Effector memory CD8-positive, alpha-beta T cell (primary cell): Measurements from ENCODE around the gene LACTBL1.
A peak's percentile ranks its signal among the peaks of the same experiment; 100 is the strongest.
"Not testable (repeated sequence)": the region's sequence is repeated elsewhere in the genome, so short reads cannot be mapped to it uniquely, and the experiment has no call there.

ENCODE experiments used
- ATAC-seq: fragments of 150-1000 bp; cut with Tn5 transposase; replicated peaks from 2 replicates; pipeline ENCODE4 v1.10.0; 2021; ENCODE audit warnings: mild to moderate bottlenecking, moderate library complexity
- DNase-seq, 3 experiments: peaks; one replicate each; pipeline ENCODE4 v3.0.0; 2021
- H3K27ac Mint-ChIP-seq, 2 donors: one replicate each; pipeline ENCODE4 v1.8.0; 2022; ENCODE audit warnings: mild to moderate bottlenecking in 2 of 2, mixed read lengths in 2 of 2, moderate library complexity in 2 of 2
- H3K27me3 Mint-ChIP-seq, 2 donors: one replicate each; pipeline ENCODE4 v1.8.0; 2022; ENCODE audit warnings: mixed read lengths in 2 of 2
- H3K36me3 Mint-ChIP-seq: one replicate; pipeline ENCODE4 v1.8.0; 2022; ENCODE audit warnings: mild to moderate bottlenecking, moderate library complexity, mixed read lengths; ENCODE audit not compliant: insufficient read depth
- H3K4me1 Mint-ChIP-seq, 2 donors: one replicate each; pipeline ENCODE4 v1.8.0; 2022; ENCODE audit warnings: low read depth in 2 of 2, mixed read lengths in 2 of 2
- H3K4me3 Mint-ChIP-seq, 2 donors: one replicate each; pipeline ENCODE4 v1.8.0; 2022; ENCODE audit warnings: mild to moderate bottlenecking in 2 of 2, mixed read lengths in 2 of 2, moderate library complexity in 2 of 2
- H3K9me3 Mint-ChIP-seq, 2 donors: one replicate each; pipeline ENCODE4 v1.8.0; 2022; ENCODE audit warnings: mixed read lengths in 2 of 2
- total RNA-seq, 9 experiments: gene quantifications; one replicate each; lab custom pipeline; 2026; lab: John Stamatoyannopoulos, UW

The LACTBL1 gene, protein sequence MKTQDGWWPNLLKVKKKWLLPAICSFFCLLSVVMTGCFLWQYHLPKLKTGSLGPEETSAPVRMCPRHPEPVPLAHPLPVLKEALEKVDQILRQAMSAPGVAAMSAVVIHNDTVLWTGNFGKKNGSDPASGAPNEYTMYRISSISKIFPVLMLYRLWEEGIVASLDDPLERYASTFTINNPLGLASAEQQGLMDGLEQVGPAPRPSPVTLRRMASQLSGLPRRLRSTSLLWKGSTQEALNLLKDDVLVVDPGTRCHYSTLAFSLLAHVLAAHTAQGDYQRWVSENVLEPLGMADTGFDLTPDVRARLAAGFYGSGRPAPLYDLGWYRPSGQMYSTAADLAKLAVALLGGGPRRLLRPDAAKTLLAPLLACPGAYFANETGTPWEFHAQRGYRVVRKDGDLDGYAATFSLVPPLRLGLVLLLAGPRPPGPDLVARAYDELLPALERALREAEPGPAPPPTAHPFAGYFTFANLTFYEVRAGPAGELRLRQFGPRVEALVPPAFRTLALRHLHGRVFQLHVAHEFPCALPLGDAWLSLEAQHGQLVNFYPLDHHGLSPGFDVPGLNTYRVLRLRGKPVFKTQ
- 0 to 0.07 (median 0) reads per million in 9 experiments for total RNA-seq

DNA sequence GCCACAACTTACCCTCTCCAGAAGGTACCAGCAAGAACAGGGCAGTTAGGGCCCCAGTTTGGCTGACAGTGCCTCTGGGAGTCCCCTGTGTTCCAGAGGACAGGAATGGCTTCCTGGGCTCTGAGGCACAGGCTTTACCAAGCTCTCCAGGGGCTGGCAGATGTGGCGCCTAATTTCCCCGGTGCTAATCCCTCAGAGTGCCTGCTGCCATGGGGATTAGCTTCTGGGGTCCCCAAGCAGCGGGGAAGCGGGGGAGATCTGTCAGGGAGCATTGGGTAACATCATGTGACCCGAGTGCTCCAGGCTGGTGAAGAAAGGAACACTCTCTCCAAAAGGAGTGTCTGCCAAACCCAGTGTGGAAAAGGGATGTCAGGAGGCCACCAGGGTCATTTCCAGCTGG lies at the start of gene LACTBL1:
Gene LACTBL1, minus strand, starts transcription at position 107 of the 400 bp plus-strand sequence. CDS start 550 bp downstream, outside the sequence.
- H3K27ac Mint-ChIP-seq, result no peak within 1 kb of the TSS
- peaks cover 72 to 87% of the 10 kb centered on the region in 2 donors for H3K27me3 Mint-ChIP-seq
- ATAC-seq (no peak), DNase-seq (no peak)
- peaks cover 0 to 3% of the 10 kb centered on the region in 2 donors for H3K4me1 Mint-ChIP-seq
- H3K36me3 Mint-ChIP-seq, result no peaks in the 10 kb centered on the region
- no peaks in the 10 kb centered on the region for H3K9me3 Mint-ChIP-seq
- no peak within 1 kb of the TSS for H3K4me3 Mint-ChIP-seq

DNA sequence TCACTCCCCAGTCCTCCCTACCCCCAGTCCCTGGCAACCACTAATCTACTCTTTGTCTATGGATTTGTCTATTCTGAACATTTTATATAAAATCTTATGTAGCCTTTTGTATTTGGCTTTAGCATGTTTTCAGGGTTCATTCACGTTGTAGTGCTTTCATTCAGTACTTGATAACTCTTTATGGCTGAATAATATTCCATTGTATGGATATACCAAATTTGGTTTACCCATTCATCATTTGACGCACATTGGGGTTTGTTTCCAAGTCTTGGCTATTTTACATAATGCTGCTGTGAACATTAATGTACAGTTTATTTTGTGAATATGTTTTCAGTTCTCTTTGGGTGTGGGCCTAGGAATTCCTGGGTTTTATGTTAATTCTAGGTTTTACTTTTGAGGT lies 49.2 kb upstream of the LACTBL1 start:
- DNase-seq (no peak), ATAC-seq (no peak)
- H3K4me1 Mint-ChIP-seq, result peaks cover 40 to 67% of the 10 kb centered on the region in 2 donors
- H3K4me3 Mint-ChIP-seq, result no peak overlapping the region
- no peaks in the 10 kb centered on the region for H3K27me3 Mint-ChIP-seq
- no peak overlapping the region for H3K27ac Mint-ChIP-seq
- H3K36me3 Mint-ChIP-seq, result peaks cover 9% of the 10 kb centered on the region
- no peaks in the 10 kb centered on the region for H3K9me3 Mint-ChIP-seq

DNA sequence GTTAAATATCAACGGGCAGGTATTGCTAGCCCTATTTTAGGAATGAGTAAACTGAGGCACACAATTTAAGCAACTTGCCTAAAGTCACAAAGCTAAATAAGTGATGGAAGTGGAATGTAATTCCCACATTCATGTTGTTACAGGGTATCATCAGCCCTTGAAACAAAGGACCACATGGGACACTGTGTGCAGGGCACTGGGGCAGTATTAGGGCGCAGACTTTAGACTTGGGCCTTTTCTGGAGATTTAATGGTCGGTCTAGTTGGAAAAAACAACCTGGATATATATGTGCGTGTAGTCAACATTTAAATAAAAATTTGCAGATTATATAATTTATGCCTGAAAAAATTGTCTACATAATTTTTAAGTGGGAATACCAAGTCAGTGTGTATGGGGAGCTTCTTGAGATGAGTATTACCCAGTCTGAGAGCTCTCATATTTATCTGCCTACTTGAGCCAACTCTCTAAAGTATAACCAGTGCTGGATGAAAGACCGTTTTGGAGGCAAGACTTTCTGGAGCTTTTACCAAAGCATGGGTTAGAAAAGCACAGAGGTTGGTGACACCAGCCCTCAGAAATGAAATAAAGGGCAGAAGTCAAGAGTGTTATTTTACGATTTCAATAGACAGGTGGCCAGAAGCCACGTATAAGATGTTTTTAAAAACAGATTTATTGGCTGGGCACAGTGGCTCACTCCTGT lies 48.2 kb upstream of the LACTBL1 start:
- peaks cover 34 to 60% of the 10 kb centered on the region in 2 donors for H3K4me1 Mint-ChIP-seq
- H3K36me3 Mint-ChIP-seq, result peaks cover 9% of the 10 kb centered on the region
- peak overlapping the region; percentile 91 to 93 for H3K4me3 Mint-ChIP-seq
- no peak for ATAC-seq
- no peak for DNase-seq
- no peaks in the 10 kb centered on the region for H3K27me3 Mint-ChIP-seq
- H3K27ac Mint-ChIP-seq, result peak overlapping the region in 1 of 2 donors; percentile 88
- H3K9me3 Mint-ChIP-seq, result no peaks in the 10 kb centered on the region

DNA sequence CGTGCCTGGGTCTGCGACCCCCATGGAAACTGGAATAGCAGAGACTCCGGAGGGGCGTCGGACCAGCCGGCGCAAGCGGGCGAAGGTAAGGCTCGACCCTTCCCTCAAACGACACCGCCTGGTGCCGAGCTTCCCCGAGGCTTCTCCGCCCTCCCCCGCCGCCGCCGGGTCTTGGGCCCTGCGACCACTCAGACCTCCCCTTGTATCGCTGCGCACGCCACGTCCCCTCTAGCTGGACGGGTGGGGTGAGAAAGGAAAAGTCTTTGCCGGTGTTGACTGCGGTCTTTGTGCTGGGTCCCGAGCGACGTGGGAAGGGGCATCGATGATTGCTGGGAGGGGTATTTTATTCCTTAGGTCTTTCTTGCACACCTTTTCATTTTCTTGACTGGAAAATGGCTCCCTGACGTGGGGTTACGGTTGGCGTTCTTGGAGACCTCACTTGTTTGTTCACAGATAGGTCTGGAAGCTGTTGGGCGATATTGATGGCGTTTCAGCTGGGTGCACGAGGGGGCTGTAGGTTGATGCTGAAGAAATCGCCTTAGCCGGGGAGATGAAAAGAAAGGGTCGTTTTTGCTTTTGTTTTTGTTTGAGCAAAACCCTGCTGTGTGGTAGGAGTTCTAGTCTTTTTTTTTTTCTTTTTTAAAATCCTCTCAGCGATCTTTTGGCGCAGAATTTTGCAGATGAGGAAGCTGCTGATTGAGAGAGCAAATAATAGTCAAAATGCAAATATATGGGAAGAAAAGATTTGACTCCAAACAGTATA lies 47.4 kb upstream of the LACTBL1 start:
- H3K27ac Mint-ChIP-seq, result peak overlapping the region; percentile 88 to 94
- H3K9me3 Mint-ChIP-seq, result no peaks in the 10 kb centered on the region
- H3K4me1 Mint-ChIP-seq, result peaks cover 34 to 58% of the 10 kb centered on the region in 2 donors
- DNase-seq (peak in 2 of 3 experiments; percentile 3 to 5), ATAC-seq (peak; percentile 2)
- no peaks in the 10 kb centered on the region for H3K27me3 Mint-ChIP-seq
- peak overlapping the region; percentile 91 to 93 for H3K4me3 Mint-ChIP-seq
- H3K36me3 Mint-ChIP-seq, result peaks cover 9% of the 10 kb centered on the region

DNA sequence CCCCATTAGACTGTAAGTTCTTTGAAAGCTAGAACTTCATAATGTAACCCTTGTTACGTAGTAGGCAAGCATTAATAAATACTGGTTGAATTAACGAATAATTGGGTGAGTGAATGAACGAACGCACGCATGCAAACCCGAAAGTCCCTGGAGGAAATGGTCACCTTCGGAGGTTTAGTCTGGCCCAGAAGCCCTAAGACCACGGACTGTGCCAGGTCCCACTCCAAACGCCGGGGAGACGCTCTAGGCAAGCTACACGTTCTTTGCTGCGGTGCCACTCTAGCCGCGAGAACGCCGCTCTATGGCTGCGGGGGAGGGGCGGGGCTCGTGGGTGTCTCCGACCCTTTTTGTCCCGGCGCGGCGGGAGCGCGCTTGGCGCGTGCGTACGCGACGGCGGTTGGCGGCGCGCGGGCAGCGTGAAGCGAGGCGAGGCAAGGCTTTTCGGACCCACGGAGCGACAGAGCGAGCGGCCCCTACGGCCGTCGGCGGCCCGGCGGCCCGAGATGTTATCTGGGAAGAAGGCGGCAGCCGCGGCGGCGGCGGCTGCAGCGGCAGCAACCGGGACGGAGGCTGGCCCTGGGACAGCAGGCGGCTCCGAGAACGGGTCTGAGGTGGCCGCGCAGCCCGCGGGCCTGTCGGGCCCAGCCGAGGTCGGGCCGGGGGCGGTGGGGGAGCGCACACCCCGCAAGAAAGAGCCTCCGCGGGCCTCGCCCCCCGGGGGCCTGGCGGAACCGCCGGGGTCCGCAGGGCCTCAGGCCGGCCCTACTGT lies 46.6 kb upstream of the LACTBL1 start, which contains the start of gene KDM1A:
Gene KDM1A, plus strand, starts transcription at position 375 of the 769 bp plus-strand sequence. Its CDS starts 129 bp downstream, at position 504.
- Mint-ChIP-seq H3K4me3 (peak within 1 kb of the TSS; percentile 91 to 93), H3K4me1 (peaks cover 31 to 52% of the 10 kb centered on the region in 2 donors), H3K27me3 (no peaks in the 10 kb centered on the region), H3K36me3 (peaks cover 9% of the 10 kb centered on the region), H3K9me3 (no peaks in the 10 kb centered on the region), H3K27ac (peak within 1 kb of the TSS; percentile 88 to 94)
- ATAC-seq (peak; percentile 97), DNase-seq (peak; percentile 89 to 94 (median 90))

DNA sequence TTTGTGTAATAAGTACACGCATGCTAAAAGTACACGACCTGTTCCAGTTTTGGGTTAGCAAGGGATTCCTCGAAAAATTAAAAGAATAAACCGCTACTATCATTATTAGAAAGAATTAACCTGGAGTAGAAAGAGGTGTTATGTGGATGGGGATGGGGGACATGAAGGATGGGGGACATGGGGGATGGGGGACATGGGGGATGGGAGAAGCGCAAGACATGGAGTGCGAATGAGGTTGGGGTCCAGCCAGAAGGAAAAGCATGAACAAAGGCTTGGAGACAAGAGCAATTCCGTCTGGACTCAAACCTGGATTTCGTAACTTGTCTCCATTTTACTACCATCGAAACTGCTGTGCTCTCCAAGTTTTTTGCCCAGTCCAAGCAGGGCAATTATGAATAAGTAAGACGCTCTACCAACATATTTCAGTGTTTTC lies 46.0 kb upstream of the LACTBL1 start:
- Mint-ChIP-seq H3K4me3 (peak overlapping the region; percentile 91 to 93), H3K9me3 (no peaks in the 10 kb centered on the region), H3K27me3 (no peaks in the 10 kb centered on the region), H3K4me1 (peaks cover 30 to 46% of the 10 kb centered on the region in 2 donors), H3K36me3 (peaks cover 9% of the 10 kb centered on the region), H3K27ac (peak overlapping the region; percentile 88 to 94)
- ATAC-seq, result no peak
- DNase-seq, result no peak

DNA sequence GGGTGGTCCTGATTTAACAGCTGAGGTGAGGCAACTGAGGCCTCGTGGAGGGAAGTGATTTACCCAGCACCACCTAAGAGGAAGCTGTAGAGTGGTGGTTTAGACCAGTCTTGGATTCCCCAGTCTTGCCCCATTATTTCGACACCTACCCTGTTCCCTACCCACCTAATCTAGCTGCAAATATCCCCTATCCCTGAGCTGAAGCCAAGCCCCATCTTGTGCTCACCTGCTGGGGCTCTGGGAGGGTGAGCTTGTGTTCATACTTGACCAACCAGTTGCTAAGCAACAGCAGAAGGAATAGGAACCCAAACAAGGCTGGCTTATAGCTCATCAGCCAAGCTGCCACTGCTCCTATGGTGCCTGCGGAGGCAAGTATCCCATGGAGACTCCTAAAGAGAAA lies 41.0 kb upstream of the LACTBL1 start:
- Mint-ChIP-seq H3K4me1 (peaks cover 4 to 7% of the 10 kb centered on the region in 2 donors), H3K27me3 (peaks cover 11% of the 10 kb centered on the region in 2 donors), H3K4me3 (no peak overlapping the region), H3K27ac (no peak overlapping the region), H3K36me3 (peaks cover 3% of the 10 kb centered on the region), H3K9me3 (no peaks in the 10 kb centered on the region)
- ATAC-seq (no peak), DNase-seq (no peak)

DNA sequence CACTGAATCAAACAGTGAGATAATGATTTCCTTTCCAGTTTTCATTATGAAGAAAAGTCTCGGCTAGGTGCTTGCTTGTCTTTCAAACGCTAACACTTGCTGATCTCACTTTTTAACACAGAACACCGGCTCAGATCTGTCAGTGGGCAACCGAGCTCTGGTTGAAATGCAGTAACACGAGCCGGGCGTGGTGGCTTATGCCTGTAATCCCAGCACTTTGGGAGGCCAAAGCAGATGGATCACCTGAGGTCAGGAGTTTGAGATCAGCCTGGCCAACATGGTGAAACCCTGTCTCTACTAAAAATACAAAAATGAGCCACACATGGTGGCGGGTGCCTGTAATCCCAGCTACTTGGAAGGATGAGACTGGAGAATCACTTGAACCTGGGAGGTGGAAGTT lies 37.4 kb upstream of the LACTBL1 start:
- H3K4me1 Mint-ChIP-seq, H3K4me3 Mint-ChIP-seq, H3K36me3 Mint-ChIP-seq, DNase-seq, ATAC-seq, H3K27ac Mint-ChIP-seq, H3K9me3 Mint-ChIP-seq: not testable (repeated sequence)
- H3K27me3 Mint-ChIP-seq, result peaks cover 21 to 31% of the 10 kb centered on the region in 2 donors

DNA sequence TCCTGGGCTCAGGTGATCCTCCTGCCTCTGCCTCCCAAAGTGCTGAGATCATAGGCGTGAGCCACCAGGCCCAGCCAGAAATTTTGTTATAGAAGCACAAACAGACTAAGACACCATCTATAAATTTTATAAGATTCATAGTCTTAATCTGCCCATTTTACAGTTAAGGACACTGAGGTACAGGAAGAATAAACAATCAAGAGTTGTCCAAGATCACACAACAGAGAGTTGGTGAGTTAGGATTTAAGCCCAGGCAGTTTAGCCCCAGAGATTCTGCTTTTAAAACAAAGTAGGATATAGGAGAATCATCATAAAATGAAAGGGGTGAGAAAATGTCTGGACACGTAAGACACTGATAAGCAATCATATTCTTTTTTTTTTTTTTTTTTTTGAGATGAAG lies 36.2 kb upstream of the LACTBL1 start:
- Mint-ChIP-seq H3K27ac (no peak overlapping the region), H3K36me3 (no peaks in the 10 kb centered on the region), H3K4me1 (no peaks in the 10 kb centered on the region), H3K4me3 (no peak overlapping the region), H3K9me3 (no peaks in the 10 kb centered on the region), H3K27me3 (peaks cover 21 to 31% of the 10 kb centered on the region in 2 donors)
- no peak for ATAC-seq
- no peak for DNase-seq

DNA sequence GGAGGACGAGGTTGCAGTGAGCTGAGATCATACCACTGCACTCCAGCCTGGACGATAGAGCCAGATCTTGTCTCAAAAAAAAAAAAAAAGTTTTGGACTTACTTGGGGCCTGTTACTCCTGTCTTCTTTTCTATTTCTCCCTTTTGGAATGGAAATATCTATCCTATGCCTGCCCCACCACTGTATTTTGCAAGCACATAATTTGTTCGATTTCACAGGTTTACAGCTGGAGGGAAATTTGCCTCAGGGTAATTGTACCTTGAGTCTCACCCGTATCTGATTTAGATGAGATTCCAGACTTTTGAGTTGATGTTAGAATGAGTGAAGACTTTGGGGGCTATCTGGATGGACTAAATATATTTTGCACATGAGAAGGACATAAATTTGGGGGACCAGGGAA lies 34.4 kb upstream of the LACTBL1 start:
- Mint-ChIP-seq H3K27me3 (peaks cover 21 to 31% of the 10 kb centered on the region in 2 donors), H3K9me3 (no peaks in the 10 kb centered on the region)

DNA sequence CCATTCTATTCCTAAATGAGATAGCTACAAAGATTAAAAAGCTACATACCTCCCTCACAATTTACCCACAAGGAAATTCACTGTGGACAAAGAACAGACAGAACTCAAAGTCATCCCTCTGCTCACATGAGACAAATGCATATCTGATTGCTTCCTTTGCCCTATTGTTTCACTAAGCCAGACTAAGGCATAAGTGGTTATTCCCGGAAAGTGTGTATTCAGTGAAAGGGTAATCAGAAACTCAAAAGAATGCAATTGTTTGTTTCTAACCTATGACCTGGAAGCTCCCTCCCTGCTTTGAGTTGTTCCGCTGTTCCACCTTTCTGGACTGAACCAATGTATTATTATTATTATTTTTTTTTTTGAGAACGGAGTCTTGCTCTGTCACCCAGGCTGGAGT lies 32.1 kb upstream of the LACTBL1 start:
- H3K4me1 Mint-ChIP-seq, H3K27ac Mint-ChIP-seq, H3K4me3 Mint-ChIP-seq, H3K9me3 Mint-ChIP-seq, ATAC-seq, H3K36me3 Mint-ChIP-seq, DNase-seq: not testable (repeated sequence)
- peaks cover 14 to 26% of the 10 kb centered on the region in 2 donors for H3K27me3 Mint-ChIP-seq

More for the DNA sequence above, 34.4 kb upstream of the LACTBL1 start:
- DNase-seq (no peak), ATAC-seq (no peak)
- H3K27ac Mint-ChIP-seq, result no peak overlapping the region
- H3K4me3 Mint-ChIP-seq, result no peak overlapping the region
- H3K4me1 Mint-ChIP-seq, result no peaks in the 10 kb centered on the region
- no peaks in the 10 kb centered on the region for H3K36me3 Mint-ChIP-seq

DNA sequence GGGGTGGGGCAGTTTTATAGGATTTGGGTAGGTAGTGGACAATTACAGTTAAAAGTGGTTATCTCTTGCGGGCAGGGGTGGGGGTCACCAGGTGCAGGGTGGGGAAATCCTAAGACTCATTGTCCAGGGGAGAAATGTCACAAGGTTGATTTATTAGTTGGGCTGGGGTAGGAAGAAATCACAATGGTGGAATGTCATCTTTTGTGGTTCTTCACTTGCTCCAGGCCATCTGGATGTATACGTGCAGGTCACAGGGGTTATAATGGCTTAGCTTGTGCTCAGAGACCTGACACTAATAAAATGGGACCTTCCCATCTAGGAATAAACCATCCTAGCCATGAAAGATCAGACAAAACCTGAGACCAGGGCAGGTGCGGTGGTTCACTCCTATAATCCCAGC lies 31.4 kb upstream of the LACTBL1 start:
- ATAC-seq (no peak), DNase-seq (no peak)
- Mint-ChIP-seq H3K27me3 (peaks cover 9 to 20% of the 10 kb centered on the region in 2 donors), H3K4me1 (no peaks in the 10 kb centered on the region), H3K27ac (no peak overlapping the region), H3K9me3 (no peaks in the 10 kb centered on the region), H3K4me3 (no peak overlapping the region), H3K36me3 (no peaks in the 10 kb centered on the region)
